Esophagus squamous epithelium (tissue), 4 donors: ENCODE results near the gene GNAI1.

Source experiments
- CTCF ChIP-seq, 6 experiments: fragments of 450-650 bp in 4 of 6; fragments of 200-600 bp in 2 of 6; sonication (generic) in 2 of 6; IDR thresholded peaks; one replicate each; pipeline ENCODE4 v1.5.1; 2016 to 2019; ENCODE audit warnings: antibody characterized with exemption in 6 of 6, mild to moderate bottlenecking in 4 of 6, moderate library complexity in 4 of 6
- POLR2A ChIP-seq, 4 donors: fragments of 450-650 bp; IDR thresholded peaks; one replicate each; pipeline ENCODE4 v1.6.1; 2017; ENCODE audit warnings: antibody characterized with exemption in 4 of 4, mild to moderate bottlenecking in 4 of 4, moderate library complexity in 3 of 4

- TF ChIP-seq POLR2A (IDR thresholded peaks at IDR 0.05) (no peak), CTCF (IDR thresholded peaks at IDR 0.05) (no peak)
Measured at GRCh38 chr7:80272560-80273239, 138.1 kb downstream of the GNAI1 start.
